ENCODE results near the gene WDR7. TPM values are rescaled to one million over a fixed set of nuclear protein-coding genes. Genes with fewer than 3 reads are reported as not detected.

The WDR7 gene
- total RNA-seq, 1 experiment from 2014 or later = 13.7 TPM

DNA sequence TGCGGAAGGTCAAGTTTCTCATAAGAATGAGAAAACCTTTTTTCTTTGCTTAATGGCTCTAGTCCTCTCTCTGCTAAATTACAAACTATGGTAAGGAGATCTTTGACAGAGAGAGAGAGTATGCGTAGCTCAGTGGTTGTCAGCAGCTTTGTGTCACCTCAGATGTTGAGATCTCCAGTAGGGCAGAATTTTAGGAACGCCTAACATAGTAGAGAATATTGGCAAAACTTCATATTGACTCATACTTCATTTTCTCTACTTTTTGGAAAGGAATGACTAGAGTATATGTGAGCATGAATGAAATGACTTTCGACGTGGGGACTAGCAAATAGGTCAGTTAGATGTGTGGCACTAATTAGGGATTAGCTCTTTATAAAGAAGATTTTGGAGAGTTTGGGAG is 64.0 kb downstream of the WDR7 start:
- in situ Hi-C loops (cut with HindIII; ENCODE audit: low sequenced_read_pairs) = no loop called here
- no peak for DNase-seq (ENCODE audit: low spot score)

DNA sequence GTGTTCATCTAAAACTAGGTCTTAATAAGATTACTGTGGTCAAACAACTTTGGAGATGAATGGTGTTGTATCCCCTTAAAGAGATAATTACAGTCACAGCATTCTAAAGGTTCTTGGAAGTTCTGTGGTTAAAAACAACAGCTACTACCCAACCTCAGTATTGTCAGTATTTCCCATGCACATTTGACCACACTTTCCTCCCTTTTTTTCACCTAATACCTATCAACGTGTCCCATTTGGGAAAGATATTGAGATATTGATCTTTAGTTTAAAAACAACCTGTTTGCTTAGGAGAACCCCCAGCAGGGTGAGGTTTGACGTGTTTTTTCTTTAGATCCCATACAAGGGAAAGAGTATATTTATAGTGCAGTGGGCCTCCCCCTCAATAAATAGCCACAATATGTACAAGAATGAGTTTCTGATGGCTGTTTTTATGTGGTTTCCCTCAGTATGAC is 65.6 kb downstream of the WDR7 start:
- DNase-seq (ENCODE audit: low spot score) = no peak
- in situ Hi-C loops (cut with HindIII; ENCODE audit: low sequenced_read_pairs) = no loop called here

DNA sequence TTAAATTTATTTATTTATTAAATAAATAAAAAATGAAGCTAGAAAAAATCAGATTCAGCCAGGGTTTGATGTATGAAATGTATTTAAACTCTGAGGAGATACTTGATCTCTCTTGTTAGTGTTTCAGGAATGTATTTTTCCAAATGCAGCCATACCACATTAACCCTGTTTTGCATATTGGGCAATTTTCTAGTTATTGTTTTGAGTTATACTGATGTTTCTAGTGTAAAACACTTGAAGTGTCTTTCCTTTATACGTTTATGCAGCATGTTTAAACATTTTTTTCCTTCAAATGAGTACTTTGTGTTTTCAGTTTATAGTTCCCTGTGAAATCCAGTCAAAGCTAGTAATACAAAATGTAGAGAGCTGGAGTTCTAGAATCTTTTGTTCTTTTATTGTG is 69.9 kb downstream of the WDR7 start:
- DNase-seq (ENCODE audit: low spot score) = no peak
- in situ Hi-C loops (cut with HindIII; ENCODE audit: low sequenced_read_pairs) = no loop called here

DNA sequence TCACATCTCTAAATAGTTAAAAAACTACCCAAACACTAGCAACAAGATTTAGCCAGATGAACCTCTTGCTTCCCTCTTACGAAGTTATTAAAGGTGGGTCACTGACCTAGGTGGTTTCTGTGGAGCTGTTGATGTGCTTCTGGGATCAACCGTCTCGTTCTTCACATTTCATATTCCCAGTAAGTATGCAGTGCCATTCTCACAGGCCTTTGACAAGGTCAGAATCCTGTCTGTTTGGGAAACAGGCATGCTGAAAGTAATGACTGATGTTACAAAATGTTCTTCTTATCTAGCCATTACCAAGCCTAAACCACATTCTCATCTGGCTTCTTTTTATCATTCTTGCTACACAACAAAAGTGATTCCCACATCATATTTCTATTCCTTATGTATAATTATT is 70.3 kb downstream of the WDR7 start:
- in situ Hi-C loops (cut with HindIII; ENCODE audit: low sequenced_read_pairs) = no loop called here
- no peak for DNase-seq (ENCODE audit: low spot score)

DNA sequence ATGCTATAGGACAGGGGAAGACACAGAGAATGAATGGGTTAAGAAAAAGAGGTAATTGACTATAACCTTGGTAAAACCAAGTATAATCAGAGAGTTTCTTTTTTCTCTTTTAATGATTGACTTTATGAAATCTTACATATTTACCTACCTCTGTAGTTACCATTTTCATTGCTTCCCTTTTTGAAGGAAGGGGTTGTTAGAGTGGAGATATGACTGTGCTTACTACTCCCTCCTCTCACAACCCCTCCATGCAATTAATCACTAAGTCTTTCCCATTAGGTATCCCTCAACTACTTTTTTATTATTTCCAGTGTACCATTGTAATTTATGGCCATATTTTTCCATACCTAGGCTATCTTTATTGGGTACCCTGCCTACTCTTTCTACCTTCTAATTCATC is 71.4 kb downstream of the WDR7 start:
- no peak for DNase-seq (ENCODE audit: low spot score)
- in situ Hi-C loops (cut with HindIII; ENCODE audit: low sequenced_read_pairs) = no loop called here

GRCh38 chr18:56723068-56723467 is 71.9 kb downstream of the WDR7 start:
- in situ Hi-C loops (cut with HindIII; ENCODE audit: low sequenced_read_pairs) = no loop called here
- no peak for DNase-seq (ENCODE audit: low spot score)

GRCh38 chr18:56723706-56724105 is 72.5 kb downstream of the WDR7 start:
- in situ Hi-C loops (cut with HindIII; ENCODE audit: low sequenced_read_pairs) = no loop called here

DNA sequence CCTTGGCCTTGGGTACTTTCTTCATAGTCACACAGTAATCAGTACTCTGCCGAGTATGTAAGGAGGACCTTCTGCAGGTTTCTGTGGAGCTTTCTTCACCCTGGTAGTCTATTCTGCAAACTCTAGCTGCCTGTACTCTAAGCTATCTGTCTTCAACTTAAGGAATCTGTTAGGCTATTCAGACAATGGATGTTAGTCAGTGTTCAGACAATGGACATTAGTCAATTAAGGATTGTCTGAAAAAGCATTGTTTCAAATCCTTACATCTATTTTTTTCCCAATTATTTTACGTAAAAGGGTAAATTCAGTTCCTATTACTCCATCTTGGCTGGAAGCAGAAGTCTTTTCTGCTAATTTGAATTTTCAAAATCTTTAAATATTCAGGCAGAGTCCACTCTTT is 75.7 kb downstream of the WDR7 start:
- in situ Hi-C loops (cut with HindIII; ENCODE audit: low sequenced_read_pairs) = no loop called here
- no peak for DNase-seq (ENCODE audit: low spot score)

More at GRCh38 chr18:56723706-56724105, 72.5 kb downstream of the WDR7 start:
- no peak for DNase-seq (ENCODE audit: low spot score)

GRCh38 chr18:56727399-56727798 is 76.2 kb downstream of the WDR7 start:
- in situ Hi-C loops (cut with HindIII; ENCODE audit: low sequenced_read_pairs) = no loop called here
- no peak for DNase-seq (ENCODE audit: low spot score)

DNA sequence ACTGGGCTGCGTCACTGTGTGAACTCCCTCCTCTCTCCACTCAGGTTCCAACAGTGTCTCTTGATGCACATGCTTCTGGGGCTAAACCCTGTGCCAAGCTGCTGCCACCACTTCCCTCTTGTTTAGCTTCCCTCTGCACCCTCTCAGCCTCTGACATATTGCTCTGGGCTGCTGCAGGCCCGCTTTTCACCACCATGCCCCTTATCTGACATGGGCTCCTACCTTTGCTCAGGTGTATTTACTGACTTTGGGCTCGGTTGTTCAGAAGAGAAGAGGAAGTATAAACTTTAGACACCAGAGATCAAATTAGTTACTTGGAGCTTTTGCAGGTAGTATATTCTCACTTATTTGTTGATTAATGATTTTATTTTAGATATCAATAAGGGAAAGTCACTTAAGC is 77.6 kb downstream of the WDR7 start:
- in situ Hi-C loops (cut with HindIII; ENCODE audit: low sequenced_read_pairs) = no loop called here
- DNase-seq (ENCODE audit: low spot score) = no peak

- DNase-seq (ENCODE audit: low spot score) = peak; percentile 20
- in situ Hi-C loops (cut with HindIII; ENCODE audit: low sequenced_read_pairs) = no loop called here
Measured at GRCh38 chr18:56738184-56738583, 87.0 kb downstream of the WDR7 start.

DNA sequence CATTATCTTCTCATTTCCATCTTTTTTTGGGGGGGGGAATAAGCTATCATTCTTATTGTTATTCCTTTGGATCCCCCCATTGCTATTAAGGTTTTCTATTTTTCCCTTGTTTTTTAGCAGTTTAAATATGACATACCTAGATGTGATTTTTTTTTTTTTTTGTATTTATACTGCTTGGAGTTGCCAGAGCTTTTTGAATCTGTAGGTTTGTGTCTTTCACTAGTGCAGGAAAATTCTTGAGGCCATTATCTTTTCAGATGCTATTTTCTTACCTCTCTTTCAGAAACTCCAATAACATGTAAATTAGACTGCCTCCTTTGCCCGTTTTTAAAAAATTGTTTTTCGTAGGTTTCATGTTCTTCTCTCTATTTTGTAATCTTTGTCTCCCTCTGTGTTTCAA is 88.6 kb downstream of the WDR7 start:
- DNase-seq (ENCODE audit: low spot score) = no peak
- in situ Hi-C loops (cut with HindIII; ENCODE audit: low sequenced_read_pairs) = no loop called here

DNA sequence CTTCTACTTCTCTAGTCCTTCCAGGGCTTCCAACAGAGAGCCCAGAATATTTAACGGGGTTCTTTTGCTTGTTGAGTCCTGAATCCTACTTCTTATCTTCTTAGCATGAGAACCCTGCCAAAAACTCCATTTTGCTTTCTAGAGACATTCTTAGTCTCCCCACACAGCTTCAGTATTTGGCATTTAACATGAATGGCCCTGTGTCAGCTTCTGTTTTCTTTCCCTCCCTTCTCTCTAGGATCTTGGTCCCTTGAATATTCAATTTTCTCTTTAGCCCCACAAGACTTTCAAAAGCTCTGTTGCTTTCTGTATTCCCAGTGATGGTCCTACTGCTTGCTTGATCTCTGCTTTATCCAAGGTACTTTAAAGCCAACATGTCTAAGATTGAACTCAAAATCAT is 89.5 kb downstream of the WDR7 start:
- in situ Hi-C loops (cut with HindIII; ENCODE audit: low sequenced_read_pairs) = no loop called here
- DNase-seq (ENCODE audit: low spot score) = no peak

DNA sequence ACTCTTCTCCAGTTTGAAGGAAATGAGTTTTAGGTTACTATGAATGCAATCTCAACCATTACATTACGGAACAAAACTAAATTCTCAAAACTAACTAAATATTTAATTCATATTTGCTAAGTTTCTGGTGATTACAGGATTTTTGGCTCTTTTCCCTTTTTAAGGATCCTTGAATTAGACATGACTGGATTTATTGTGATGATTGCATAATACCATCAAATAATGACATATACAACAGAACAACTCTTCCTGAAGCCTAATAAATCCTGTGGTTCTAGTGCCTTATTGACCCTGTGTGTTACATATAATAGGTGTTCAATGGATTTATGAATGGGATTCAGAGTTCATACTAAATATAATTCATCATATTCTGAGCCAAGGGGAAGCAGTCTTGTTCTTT is 90.5 kb downstream of the WDR7 start:
- in situ Hi-C loops (cut with HindIII; ENCODE audit: low sequenced_read_pairs) = no loop called here
- DNase-seq (ENCODE audit: low spot score) = no peak

- in situ Hi-C loops (cut with HindIII; ENCODE audit: low sequenced_read_pairs) = no loop called here
Measured at GRCh38 chr18:56743115-56743514, 92.0 kb downstream of the WDR7 start.

GRCh38 chr18:56747032-56747658 is 96.0 kb downstream of the WDR7 start:
- in situ Hi-C loops (cut with HindIII; ENCODE audit: low sequenced_read_pairs) = no loop called here
- DNase-seq (ENCODE audit: low spot score) = peak; percentile 7

More at GRCh38 chr18:56743115-56743514, 92.0 kb downstream of the WDR7 start:
- no peak for DNase-seq (ENCODE audit: low spot score)

- peak; percentile 20 for DNase-seq (ENCODE audit: low spot score)
- in situ Hi-C loops (cut with HindIII; ENCODE audit: low sequenced_read_pairs) = no loop called here
Measured at GRCh38 chr18:56747857-56748256, 96.7 kb downstream of the WDR7 start.

GRCh38 chr18:56748698-56749268 is 97.6 kb downstream of the WDR7 start:
- in situ Hi-C loops (cut with HindIII; ENCODE audit: low sequenced_read_pairs) = no loop called here
- DNase-seq (ENCODE audit: low spot score) = peak; percentile 74

DNA sequence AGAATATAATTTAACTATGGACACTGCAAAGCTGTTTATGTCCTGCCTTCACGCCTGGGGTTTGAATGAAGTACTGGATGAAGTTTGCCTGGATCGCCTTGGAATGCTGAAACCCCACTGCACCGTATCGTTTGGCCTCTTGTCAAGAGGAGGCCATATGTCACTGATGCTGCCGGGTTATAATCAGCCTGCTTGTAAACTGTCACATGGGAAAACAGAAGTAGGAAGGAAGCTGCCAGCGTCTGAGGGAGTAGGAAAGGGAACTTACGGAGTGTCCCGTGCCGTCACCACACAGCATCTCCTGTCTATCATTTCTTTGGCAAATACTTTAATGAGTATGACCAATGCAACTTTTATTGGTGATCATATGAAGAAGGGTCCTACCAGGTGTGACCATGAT is 105.8 kb downstream of the WDR7 start:
- peak; percentile 87 for DNase-seq (ENCODE audit: low spot score)
- in situ Hi-C loops (cut with HindIII; ENCODE audit: low sequenced_read_pairs) = no loop called here

GRCh38 chr18:56770097-56770496 is 118.9 kb downstream of the WDR7 start:
- in situ Hi-C loops (cut with HindIII; ENCODE audit: low sequenced_read_pairs) = no loop called here
- DNase-seq (ENCODE audit: low spot score) = no peak

DNA sequence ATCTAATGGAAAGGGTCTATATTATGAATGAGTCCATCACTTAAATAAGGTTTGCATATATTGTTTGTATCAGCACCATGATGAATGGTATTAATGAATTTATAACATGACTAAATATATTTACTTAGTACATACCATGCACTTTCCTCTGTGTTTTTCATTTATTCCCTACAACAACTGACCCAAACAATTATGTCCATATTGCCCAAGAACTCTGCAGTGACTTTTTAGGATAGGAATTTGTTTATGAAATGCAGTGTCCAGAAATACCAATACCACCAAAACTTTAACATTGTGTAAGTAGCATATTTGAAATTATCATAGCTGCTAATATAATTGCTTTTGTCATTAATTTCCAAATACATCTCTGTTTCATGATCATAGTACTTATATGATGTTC is 119.7 kb downstream of the WDR7 start:
- DNase-seq (ENCODE audit: low spot score) = no peak
- in situ Hi-C loops (cut with HindIII; ENCODE audit: low sequenced_read_pairs) = no loop called here
